ENCODE measurements around the gene CCDC86.

Gene CCDC86

GRCh38 chr11:60831501-60832079 lies 10.3 kb upstream of the CCDC86 start:
- DNase-seq (ENCODE audit: low spot score) = no peak

- DNase-seq (ENCODE audit: low spot score) = no peak
Observed at GRCh38 chr11:60834742-60835533, 7.0 kb upstream of the CCDC86 start.

GRCh38 chr11:60835534-60835846 lies 6.4 kb upstream of the CCDC86 start:
- DNase-seq (ENCODE audit: low spot score) = no peak

GRCh38 chr11:60836866-60837515 lies 4.9 kb upstream of the CCDC86 start:
- DNase-seq (ENCODE audit: low spot score) = no peak

- DNase-seq (ENCODE audit: low spot score) = no peak
Observed at GRCh38 chr11:60838132-60838531, 3.8 kb upstream of the CCDC86 start.

GRCh38 chr11:60840470-60841430 lies 1.2 kb upstream of the CCDC86 start:
- DNase-seq (ENCODE audit: low spot score) = no peak

GRCh38 chr11:60842668-60843600 lies 1.0 kb downstream of the CCDC86 start:
- DNase-seq (ENCODE audit: low spot score) = no peak

GRCh38 chr11:60844045-60844869 lies 2.3 kb downstream of the CCDC86 start:
- DNase-seq (ENCODE audit: low spot score) = no peak

GRCh38 chr11:60844870-60845221 lies 2.9 kb downstream of the CCDC86 start:
- no peak for DNase-seq (ENCODE audit: low spot score)

GRCh38 chr11:60845338-60845737 lies 3.4 kb downstream of the CCDC86 start:
- no peak for DNase-seq (ENCODE audit: low spot score)

- DNase-seq (ENCODE audit: low spot score) = no peak
Observed at GRCh38 chr11:60847281-60847680, 5.4 kb downstream of the CCDC86 start.

- DNase-seq (ENCODE audit: low spot score) = no peak
Observed at GRCh38 chr11:60847896-60848295, 6.0 kb downstream of the CCDC86 start.

GRCh38 chr11:60848714-60849151 lies 6.8 kb downstream of the CCDC86 start:
- DNase-seq (ENCODE audit: low spot score) = no peak

GRCh38 chr11:60849641-60850520 lies 8.0 kb downstream of the CCDC86 start:
- DNase-seq (ENCODE audit: low spot score) = no peak

GRCh38 chr11:60851327-60852104 lies 9.6 kb downstream of the CCDC86 start:
- no peak for DNase-seq (ENCODE audit: low spot score)

GRCh38 chr11:60852117-60852981 lies 10.4 kb downstream of the CCDC86 start:
- DNase-seq (ENCODE audit: low spot score) = no peak

All from germinal center (tissue), 1 donor.